Adrenal gland (tissue), 5 donors: ENCODE results near the gene ENPP7.

Source experiments
- POLR2A ChIP-seq, 2 donors: fragments of 450-650 bp; IDR thresholded peaks; one replicate each; pipeline ENCODE4 v1.6.1; 2017; ENCODE audit warnings: antibody characterized with exemption in 2 of 2, mild to moderate bottlenecking in 2 of 2, moderate library complexity in 1 of 2
- TF ChIP-seq, protein P1 (sequence below), 6 experiments: fragments of 450-650 bp in 4 of 6; fragments of 200-600 bp in 2 of 6; sonication (generic) in 1 of 6; IDR thresholded peaks; 1 replicate in 5 of 6; 2 replicates in 1 of 6; pipeline versions ENCODE4 v1.5.1 to v1.8.0; 2016 to 2021; ENCODE audit warnings: antibody characterized with exemption in 6 of 6, mild to moderate bottlenecking in 2 of 6, moderate library complexity in 1 of 6
- donor health status: DM: no; HTN: no; CAD: no.

- TF ChIP-seq, protein P1, sequence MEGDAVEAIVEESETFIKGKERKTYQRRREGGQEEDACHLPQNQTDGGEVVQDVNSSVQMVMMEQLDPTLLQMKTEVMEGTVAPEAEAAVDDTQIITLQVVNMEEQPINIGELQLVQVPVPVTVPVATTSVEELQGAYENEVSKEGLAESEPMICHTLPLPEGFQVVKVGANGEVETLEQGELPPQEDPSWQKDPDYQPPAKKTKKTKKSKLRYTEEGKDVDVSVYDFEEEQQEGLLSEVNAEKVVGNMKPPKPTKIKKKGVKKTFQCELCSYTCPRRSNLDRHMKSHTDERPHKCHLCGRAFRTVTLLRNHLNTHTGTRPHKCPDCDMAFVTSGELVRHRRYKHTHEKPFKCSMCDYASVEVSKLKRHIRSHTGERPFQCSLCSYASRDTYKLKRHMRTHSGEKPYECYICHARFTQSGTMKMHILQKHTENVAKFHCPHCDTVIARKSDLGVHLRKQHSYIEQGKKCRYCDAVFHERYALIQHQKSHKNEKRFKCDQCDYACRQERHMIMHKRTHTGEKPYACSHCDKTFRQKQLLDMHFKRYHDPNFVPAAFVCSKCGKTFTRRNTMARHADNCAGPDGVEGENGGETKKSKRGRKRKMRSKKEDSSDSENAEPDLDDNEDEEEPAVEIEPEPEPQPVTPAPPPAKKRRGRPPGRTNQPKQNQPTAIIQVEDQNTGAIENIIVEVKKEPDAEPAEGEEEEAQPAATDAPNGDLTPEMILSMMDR (IDR thresholded peaks at IDR 0.05), result no peak
- TF ChIP-seq POLR2A (IDR thresholded peaks at IDR 0.05), result no peak
Measured at GRCh38 chr17:79683365-79683764, 47.4 kb upstream of the ENPP7 start.
